BJ (cell line): ENCODE results near the gene LAMC2. TPM values are rescaled to one million over a fixed set of nuclear protein-coding genes. Genes with fewer than 3 reads are reported as not detected.
A peak's percentile ranks its signal among the peaks of the same experiment; 100 is the strongest.

Source experiments
- CTCF ChIA-PET: fragments of 350-600 bp; formaldehyde crosslinking; extraction: SDS; loops from one replicate; lab custom pipeline; 2021; ENCODE audit warnings: antibody characterized with exemption, inconsistent platforms; lab: Yijun Ruan, JAX
- POLR2A ChIA-PET: fragments of 300-600 bp; sonication (Branson Sonifier 250); formaldehyde crosslinking; extraction: SDS; loops from one replicate; lab custom pipeline; 2021; ENCODE audit warnings: antibody characterized with exemption; lab: Charles Lee
- DNase-seq: peaks from one replicate; pipeline ENCODE4 v3.0.0-alpha.2; 2011; ENCODE audit warnings: low read depth
- H3K27me3 ChIP-seq: 2 replicates; pipeline ENCODE4 v1.6.0; 2011; ENCODE audit warnings: low read length; ENCODE audit not compliant: control insufficient read depth, insufficient read depth
- H3K36me3 ChIP-seq: 2 replicates; pipeline ENCODE4 v1.5.1; 2011; ENCODE audit warnings: low read length; ENCODE audit not compliant: control insufficient read depth, insufficient read depth
- H3K4me3 ChIP-seq: 2 replicates; pipeline ENCODE4 v1.5.1; 2011; ENCODE audit warnings: low read depth, mild to moderate bottlenecking, control low read depth, low read length
- polyA plus RNA-seq: library from polyadenylated mRNA; depleted of rRNA; stranded (reverse); fragments of >200 nt; gene quantifications from 2 replicates; pipeline ENCODE4 v1.2.3, GENCODE V29; 2011
- TF ChIP-seq, protein P1 (sequence below): IDR thresholded peaks from 2 replicates; pipeline ENCODE4 v1.5.1; 2011; ENCODE audit warnings: low read depth, mild to moderate bottlenecking, control low read depth, inconsistent platforms, low read length, moderate library complexity; ENCODE audit not compliant: insufficient read depth

Gene LAMC2
- polyA plus RNA-seq, 1 experiment, result 0.70 TPM

DNA sequence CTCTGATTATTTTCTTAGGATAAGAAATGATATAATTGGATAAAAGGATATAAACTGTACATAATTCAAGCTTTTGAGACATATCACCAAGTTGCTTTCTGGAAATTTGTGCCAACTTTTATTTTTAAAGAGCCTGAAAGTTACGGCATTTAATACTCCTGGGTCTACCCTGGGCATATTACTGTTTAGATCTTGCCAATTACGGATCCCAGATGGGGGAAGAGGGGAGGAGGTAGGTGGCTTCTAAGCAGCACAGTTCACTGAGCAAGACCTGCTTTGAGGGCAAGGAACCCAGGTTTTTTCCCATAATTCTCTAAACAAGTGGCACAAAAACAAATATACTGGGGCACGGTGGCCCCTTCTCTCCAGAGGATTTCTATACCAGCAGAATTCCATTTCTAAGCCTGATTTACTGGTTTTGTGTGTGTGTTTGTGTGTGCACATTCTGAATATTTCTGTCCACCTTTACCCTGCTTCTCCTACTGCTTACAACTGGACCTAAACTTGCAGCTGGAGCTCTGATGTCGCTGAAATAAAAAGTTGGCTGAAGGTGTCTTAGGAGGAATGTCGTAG is 76.7 kb downstream of the LAMC2 start:
- ChIA-PET CTCF (no interaction called here), POLR2A (no interaction called here)
- Histone ChIP-seq H3K36me3 (no peaks in the 10 kb centered on the region), H3K4me3 (no peak overlapping the region), H3K27me3 (no peaks in the 10 kb centered on the region)
- no peak for DNase-seq
- TF ChIP-seq, protein P1, sequence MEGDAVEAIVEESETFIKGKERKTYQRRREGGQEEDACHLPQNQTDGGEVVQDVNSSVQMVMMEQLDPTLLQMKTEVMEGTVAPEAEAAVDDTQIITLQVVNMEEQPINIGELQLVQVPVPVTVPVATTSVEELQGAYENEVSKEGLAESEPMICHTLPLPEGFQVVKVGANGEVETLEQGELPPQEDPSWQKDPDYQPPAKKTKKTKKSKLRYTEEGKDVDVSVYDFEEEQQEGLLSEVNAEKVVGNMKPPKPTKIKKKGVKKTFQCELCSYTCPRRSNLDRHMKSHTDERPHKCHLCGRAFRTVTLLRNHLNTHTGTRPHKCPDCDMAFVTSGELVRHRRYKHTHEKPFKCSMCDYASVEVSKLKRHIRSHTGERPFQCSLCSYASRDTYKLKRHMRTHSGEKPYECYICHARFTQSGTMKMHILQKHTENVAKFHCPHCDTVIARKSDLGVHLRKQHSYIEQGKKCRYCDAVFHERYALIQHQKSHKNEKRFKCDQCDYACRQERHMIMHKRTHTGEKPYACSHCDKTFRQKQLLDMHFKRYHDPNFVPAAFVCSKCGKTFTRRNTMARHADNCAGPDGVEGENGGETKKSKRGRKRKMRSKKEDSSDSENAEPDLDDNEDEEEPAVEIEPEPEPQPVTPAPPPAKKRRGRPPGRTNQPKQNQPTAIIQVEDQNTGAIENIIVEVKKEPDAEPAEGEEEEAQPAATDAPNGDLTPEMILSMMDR, result no peak

- no peak for DNase-seq
- no peak overlapping the region for H3K4me3 ChIP-seq
- no peaks in the 10 kb centered on the region for H3K36me3 ChIP-seq
- ChIA-PET POLR2A (no interaction called here), CTCF (interaction anchor here (0.9 to 1.4 kb wide), 3 partner anchors 18 to 403 kb away, joined by 3 to 8 read pairs (median 3); no protein-coding TSS in a partner anchor)
- TF ChIP-seq, protein P1, result no peak
- no peaks in the 10 kb centered on the region for H3K27me3 ChIP-seq
Observed at GRCh38 chr1:183263886-183264602, 78.0 kb downstream of the LAMC2 start.

GRCh38 chr1:183267646-183268431 is 81.8 kb downstream of the LAMC2 start:
- Histone ChIP-seq H3K4me3 (no peak overlapping the region), H3K27me3 (no peaks in the 10 kb centered on the region), H3K36me3 (no peaks in the 10 kb centered on the region)
- TF ChIP-seq, protein P1, result no peak
- ChIA-PET POLR2A (no interaction called here), CTCF (interaction anchor here (1.2 to 3.1 kb wide), 5 partner anchors 10 to 306 kb away, joined by 3 to 9 read pairs (median 8); no protein-coding TSS in a partner anchor)
- peak; percentile 95 for DNase-seq

GRCh38 chr1:183270541-183271141 is 84.6 kb downstream of the LAMC2 start:
- POLR2A ChIA-PET, result interaction anchor here (0.7 kb wide), 1 partner anchor 672 kb away, joined by 3 read pairs; no protein-coding TSS in a partner anchor
- CTCF ChIA-PET, result interaction anchor here (0.6 to 2.9 kb wide), 7 partner anchors 11 to 308 kb away, joined by 3 to 8 read pairs (median 4); no protein-coding TSS in a partner anchor
- TF ChIP-seq, protein P1, result no peak
- H3K27me3 ChIP-seq, result no peaks in the 10 kb centered on the region
- no peaks in the 10 kb centered on the region for H3K36me3 ChIP-seq
- H3K4me3 ChIP-seq, result no peak overlapping the region
- DNase-seq, result peak; percentile 88
